OCI-M1 (cell line): ENCODE data around the gene RABGAP1L.
A peak's percentile ranks its signal among the peaks of the same experiment; 100 is the strongest.
"Not testable (repeated sequence)": the region's sequence is repeated elsewhere in the genome, so short reads cannot be mapped to it uniquely, and the experiment has no call there.

Source experiments
- DNase-seq: peaks from one replicate; lab custom pipeline; 2025; lab: John Stamatoyannopoulos, UW

The RABGAP1L gene

DNA sequence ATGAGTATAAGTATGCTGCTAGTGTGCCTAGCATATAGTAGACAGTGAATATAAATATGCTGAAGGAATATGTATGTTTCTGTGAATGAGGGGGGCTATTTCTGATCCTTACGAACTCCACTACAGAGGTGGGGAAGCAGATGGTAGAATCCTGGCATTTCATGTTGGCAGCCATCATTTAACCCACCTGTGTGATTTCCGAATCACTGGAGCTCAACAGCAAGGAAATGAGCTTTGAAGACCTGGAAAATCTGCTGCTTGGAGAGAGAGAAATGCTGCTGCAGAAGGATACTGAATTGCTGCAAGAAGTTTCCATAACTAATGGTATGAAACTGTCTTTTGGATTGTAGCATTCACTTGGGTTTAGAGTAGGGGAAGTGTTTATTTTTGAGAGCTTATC, 83.5 kb downstream of the RABGAP1L start:
- DNase-seq, result no peak

DNA sequence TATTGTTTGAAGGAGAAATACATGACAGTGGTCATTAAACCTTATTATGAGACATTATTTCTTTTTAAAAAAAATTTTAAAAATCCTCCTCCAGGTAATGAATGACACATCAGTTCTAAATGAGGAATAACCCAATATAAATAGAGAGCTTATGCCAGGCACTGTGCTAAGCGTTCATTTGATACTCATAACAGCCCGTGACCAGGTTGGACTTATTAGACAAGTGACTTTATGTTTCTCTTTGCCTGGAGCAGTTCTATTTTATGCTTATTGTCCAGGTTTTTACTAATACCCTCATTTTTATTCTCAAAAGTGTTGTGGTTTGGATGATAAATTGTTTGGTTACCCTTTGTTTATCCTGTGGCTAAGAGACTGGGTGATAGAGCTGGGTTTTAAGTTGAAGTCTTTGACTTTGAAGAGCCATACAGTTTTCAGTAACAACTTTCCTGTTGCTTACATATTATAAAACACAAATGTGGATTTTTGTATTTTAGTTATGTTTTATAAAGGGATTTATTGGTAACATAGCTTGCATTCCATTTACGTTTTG, 84.2 kb downstream of the RABGAP1L start:
- no peak for DNase-seq

DNA sequence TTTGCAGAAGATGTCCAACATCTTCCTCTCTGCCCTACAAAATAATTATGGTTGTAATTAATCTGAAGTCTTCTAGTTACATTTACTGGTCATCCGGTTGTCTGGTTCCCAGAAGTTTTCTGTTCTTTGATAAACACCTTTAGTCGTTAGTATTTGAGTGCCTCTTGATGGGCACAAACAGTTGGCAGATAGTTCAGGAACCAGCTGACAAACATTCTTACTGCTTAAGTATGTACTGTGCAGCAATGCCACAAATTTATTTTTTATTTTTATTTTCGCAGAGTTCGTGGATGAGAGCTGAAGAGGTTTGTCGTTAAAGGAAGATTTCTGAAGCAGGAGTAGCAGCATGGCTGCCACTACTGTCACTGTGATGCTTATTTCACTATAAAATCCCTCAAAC, 84.7 kb downstream of the RABGAP1L start:
- no peak for DNase-seq

DNA sequence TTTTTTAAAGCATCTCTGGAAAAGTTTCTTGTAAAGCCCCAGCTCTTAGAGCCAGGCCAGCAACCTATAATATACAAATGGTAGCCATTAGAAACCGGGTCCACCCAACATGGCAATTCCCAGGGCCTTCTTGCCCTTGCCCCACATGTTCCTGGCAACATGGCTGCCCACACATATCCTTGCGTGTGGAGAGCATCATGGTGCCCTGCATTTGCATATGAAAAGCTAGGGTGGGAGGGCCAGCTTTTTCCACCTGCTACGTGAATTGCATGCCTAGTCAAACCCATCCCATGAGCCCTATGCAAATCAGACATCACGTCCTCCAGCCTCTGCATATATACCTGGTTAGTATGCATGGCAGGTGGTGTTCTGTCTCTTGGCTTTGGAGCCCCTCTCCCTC, 88.2 kb downstream of the RABGAP1L start:
- DNase-seq, result no peak

DNA sequence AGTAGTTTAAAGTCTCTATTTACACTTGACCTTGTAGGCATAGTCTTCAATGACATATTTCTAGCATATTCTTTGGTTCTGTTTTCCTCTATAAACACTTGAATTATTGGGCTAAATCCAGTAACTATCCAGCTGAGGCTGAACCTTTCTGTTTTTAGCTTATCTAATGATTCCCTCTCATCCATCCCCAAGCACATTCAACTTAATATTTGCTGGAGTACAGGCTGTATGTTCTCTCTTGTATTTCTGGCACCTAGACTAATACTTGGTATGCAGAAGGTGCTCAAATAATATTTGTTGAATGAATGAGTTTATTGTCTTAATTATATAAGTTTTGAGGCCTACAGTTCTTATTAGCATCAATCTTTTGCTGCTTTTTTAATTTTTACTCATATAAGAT, 88.7 kb downstream of the RABGAP1L start:
- DNase-seq, result no peak

DNA sequence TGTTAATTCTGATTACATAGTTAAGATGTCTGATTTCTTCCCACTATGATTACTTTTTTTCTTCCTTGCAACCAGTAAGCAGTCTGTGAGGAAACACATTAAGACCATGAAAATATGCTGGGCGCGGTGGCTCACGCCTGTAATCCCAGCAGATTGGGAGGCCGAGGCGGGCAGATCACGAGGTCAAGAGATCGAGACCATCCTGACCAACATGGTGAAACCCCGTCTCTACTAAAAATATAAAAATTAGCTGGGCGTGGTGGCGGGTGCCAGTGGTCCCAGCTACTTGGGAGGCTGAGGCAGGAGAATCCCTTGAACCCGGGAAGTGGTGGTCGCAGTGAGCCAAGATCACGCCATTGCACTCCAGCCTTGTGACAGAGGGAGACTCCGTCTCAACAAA, 97.1 kb downstream of the RABGAP1L start:
- not testable (repeated sequence) for DNase-seq

DNA sequence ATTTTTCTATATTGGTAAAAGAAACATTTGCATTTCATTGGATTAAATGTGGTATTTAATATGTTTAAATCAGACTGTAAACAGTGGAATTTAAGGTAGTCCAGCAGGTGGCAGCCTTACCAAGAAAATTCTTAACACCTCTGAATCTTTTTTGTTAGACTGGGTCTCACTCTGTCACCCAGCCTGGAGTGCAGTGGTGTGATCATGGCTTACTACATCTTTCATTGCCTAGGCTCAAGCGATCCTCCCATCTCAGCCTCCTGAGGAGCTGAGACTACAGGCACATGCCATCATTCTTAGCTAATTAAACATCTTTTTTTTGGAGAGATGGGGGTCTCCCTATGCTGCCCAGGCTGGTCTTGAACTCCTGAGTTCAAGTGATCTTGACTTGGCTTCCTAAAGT, 98.8 kb downstream of the RABGAP1L start:
- DNase-seq, result peak; percentile 77

DNA sequence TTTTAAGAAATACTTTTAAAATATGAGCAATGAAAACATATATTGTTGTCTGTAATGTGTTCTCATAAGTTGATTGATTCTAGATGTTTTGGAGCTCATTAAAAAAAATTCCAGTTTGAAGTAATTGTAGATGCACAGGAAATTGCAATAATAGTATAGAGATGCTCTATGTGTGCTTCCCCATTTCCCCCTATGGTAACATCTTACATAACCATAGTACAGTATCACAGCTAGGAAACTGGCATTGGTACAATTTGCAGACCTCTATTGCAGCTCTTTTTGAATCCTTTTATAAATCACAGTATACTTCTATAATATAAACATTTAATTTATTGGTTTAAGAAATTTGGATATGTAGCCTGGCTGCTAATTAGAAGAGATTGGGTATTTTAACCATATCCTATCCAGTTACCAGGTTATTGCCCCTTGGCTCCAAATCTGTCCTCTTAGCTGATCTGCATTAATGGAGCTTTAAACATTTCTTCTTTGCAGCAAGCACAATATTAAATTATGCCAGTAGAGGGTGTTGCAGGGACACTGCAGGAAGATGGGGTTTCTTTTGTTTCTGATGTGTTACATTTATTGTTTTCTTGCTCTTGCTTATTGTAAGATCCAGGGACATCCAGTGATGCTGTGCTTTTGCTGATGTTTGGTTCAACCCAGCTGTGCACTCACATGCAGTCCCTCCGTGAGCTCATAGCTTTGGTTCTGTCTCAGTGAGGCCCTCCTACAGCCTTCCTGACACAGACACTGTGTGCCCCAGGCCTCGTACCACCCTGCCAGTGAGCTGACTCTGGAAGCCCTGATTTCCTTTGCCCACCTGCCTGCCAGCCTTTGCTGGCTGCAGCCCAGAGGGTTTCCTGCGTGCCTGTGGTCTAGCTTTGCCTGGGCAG, 103.3 kb downstream of the RABGAP1L start:
- DNase-seq, result peak; percentile 77

DNA sequence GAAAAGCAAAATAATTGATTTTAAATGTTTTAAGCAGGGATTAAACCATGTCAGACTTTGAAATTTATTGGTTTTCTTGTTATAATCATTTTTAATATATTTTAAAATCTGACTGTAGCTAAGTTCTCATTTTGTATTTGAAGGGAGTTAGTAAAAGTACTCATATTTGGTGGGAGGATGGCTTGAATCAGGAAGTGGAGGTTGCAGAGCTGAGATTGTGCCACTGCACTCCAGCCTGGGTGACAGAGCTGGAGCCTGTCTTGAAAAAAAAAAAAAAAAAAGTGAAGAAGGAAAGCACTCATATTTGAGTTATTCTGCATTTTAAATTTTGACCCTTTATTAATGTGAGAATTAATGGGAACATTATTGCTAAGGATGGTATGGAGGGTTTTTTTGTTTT, 106.0 kb downstream of the RABGAP1L start:
- peak; percentile 15 for DNase-seq

DNA sequence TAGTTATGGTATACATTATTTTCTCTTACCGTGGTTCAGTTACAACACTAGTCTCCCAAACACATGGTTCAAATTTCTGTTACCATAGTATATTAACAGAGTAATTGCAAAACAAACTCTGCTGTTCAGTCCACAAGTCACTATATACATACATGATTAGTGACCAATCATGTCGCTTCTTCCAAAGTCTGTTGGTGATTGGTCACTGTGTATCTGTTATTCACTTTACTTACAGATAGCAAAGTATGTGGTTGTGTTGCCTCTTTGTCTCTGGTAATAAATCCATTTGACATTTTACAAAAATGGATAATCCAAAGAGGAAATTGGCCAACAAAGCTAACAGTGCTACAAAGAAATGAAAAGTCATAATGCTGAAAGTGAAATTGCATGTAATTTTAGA, 107.2 kb downstream of the RABGAP1L start:
- DNase-seq, result peak; percentile 18

DNA sequence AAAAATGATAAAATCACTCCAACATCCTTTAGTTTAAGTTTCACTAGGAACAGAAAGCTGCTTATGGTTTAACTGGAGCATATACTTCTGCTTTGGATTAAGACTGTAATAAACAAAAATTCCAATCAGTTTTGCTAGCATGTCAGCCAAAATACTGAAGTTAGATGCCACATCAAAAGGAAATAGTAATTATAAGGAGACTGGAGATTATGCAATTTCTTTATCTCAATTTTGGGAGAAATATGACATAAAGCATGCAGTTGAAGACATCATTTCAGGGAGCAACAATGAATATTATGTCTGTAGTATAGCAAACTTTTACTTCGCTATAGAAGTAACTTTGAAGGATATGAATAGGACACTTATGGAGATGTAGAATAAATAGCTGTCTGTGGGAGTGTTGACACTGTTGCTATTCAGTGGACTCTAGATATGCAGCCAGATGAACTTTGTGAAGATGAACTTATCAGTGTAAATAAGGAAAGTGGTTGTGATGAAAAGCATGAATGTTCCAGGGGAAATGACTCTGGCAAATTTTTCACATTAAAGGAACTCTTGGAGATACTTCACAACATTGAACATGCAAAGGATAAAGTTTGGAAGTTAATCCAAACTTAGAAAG, 107.8 kb downstream of the RABGAP1L start:
- no peak for DNase-seq

DNA sequence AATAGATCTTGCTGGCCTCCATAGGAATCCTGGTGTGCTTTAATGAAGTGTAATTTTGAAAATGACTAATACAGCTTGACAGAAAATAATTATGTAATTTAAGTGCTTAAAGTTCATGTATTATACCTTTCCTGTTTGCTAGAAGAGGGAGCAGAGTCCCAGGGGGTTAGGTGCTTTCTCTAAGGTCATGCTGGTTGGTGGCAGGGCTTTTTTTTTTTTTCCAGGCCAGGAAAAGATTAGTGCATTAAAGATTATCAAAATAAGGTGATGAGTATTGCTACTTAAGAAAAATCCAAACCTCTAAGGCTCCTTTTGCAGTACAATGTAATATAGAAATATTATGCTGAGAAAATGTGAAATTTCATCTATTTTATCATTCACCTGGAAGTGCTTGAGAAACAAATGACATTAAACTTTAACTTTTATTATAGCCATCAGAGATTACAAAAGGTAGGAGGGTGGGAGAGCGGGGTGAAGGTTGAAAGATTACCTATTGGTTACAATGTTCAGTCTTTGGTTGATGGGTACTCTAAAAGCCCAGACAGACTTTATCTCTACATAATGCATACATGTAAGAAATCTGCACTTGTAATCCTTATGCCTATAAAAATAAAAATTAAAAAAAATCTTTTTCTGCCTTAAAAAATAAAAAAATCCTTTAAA, 110.8 kb downstream of the RABGAP1L start:
- DNase-seq, result no peak

DNA sequence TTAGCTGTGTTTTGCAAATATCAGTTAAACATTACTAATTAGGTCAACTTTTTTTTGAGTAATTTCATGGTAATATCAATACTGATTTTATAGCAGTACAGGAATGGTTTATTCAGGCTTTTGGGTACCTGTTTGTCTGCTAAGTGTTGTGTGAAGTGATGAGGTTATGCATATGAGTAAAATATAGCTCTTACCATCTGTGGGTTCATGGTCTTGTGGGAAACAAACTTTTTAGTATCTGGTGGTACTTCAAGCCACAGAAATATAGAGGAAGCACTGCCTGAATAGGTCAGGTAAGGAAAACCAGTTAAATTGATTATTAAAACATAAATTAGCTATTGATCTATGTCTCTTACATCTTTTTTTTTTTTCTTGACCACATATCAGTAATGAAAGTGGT, 113.9 kb downstream of the RABGAP1L start:
- no peak for DNase-seq

DNA sequence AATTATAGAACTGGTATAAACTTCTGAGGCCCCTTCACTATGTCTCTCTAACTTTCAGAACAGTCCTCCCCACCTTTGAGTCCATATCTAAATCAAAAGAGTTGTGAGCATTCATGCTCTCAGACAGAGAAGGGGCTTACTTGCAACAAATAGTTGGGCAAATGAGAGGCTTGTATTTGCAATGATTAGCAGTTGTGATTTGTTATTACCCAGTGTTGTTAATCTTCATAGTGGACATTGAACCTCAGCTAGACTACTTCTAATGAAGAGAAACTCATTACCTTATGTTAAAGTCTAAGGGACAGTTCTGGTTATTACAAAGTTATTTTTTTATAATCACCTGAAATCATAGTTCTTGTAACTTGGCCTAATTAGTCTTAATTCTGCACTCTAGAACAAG, 114.5 kb downstream of the RABGAP1L start:
- DNase-seq, result no peak

DNA sequence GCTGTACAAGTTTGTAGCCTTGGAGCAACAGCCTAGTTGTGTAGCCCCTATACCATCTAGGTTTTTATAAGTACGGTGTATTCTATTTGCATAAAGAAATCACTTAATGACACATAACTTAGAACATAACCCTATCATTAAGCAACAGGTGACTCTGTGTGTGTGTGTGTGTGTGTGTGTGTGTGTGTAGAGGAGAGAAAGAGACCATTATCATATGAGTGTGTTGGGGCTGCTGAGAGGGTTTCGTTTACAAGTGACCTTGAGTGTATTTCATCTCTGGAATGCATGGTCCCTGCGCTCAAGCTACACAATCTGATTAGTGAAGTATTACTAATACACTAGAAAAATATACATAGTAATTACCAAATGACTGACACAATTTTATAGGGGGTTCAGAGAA, 115.1 kb downstream of the RABGAP1L start:
- DNase-seq, result no peak

DNA sequence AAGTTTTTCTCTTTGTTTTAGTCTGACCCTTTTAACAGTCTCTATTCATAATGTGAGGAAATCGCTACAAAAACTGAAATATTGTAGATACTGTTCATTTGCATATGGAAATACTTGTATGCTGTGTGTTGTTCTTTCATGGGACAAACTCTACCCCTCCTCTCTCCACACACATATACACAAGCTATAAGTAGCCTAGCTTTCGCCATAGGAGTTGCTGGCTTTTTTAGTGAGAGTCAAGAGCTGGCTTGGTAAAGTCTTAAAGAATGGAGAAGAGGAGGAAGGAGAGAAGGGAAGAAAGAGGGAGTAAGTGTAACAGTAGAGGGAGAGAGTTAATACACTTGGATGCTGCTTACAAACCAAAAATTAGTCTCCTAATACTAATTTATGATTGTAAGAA, 115.6 kb downstream of the RABGAP1L start:
- no peak for DNase-seq

DNA sequence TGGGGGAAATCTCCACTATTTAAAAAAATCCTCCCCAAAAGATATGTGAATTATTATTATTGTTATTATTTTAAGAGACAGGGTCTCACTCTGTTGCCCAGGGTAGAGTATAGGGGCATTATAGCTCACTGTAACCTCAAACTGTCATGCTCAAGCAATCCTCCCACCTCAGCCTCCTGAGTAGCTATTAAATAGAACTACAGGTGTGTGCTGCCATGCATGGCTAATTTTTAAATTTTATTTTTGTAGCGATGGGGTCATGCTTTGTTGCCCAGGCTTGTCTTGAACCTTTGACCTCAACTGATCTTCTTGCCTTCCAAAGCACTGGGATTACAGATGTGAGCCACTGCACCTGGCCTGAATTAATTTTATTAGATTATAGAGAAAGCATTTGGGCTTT, 116.8 kb downstream of the RABGAP1L start:
- no peak for DNase-seq

DNA sequence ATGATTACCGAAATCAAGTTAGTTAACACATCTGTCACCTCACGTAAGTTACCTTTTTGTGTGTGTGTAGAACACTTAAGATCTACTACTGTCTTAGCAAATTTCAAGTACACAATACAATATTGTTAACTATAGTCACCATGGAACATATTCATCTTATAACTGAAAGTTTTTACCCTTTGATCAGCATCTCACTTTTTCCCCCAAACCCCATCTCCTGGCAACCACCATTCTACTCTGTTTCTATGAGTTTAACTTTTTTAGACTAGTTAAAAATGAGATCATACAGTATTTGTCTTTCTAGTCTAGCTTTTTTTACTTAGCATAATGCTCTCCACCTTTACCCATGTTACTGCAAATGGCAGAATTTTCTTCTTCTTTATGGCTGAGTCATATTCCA, 124.7 kb downstream of the RABGAP1L start:
- DNase-seq, result no peak

DNA sequence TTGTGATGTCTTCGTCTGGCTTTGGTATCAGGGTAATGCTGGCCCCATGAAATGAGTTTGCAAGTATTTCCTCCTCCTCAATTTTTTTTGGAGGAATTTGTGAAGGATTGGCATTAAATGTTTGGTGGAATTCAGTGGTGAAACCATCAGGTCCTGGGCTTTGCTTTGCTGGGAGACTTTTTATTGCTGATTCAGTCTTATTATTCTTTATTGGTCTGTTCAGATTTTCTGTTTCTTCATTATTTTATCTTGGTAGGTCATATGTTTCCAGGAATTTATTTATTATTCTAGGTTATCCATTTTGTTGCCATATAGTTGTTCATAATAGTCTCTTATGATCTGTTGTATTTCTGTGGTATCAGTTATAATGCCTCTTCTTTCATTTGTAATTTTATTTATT, 126.7 kb downstream of the RABGAP1L start:
- no peak for DNase-seq

DNA sequence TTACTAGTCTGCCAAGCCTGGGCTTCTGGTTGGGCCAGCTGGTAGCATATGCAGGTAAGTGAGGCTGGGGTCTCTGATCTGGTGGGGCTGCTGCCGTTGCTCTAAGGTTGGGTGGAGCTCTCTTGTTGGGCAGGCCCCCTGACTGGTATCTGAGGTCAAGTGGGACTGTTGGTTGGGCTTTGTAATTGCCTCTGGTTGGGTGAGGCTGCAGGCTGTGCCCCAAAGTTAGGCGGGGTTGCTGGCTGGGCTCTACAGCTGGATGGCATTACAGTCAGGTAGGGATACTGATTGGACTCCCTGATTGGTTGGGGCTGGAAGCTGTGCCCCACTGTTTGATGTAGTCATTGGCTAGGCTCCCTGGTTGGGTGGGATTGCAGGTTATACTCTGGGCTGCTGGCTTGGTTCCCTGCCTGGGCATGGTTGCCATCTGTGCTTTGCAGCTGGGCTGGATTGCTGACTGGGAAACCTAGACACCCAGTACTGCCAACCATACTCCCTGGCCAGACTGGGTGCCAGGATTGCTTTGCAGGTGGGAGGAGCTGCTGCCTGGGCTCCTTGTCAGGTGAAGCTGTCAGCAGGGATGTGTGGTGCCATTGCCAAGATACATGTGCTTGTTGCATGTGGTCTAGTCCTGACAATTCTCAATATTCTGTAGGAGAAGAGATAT, 130.5 kb downstream of the RABGAP1L start:
- no peak for DNase-seq

DNA sequence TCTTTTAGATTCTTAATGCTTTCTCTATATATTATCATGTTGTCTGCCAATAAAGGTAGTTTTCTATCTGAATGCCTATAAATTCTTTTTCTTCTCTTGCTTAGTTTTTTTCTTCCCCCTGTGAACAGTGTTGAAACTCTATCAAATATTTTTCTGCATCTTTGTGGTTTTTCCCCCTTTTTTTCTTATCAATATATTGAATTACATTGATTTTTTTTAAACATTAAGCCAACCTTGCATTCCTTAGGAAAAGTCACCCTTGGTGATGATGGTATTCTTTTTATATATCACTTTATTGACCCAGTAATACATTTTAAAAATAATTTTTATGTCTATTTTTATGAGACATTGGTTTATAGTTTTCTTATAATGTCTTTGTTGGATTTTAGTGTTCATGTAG, 131.7 kb downstream of the RABGAP1L start:
- no peak for DNase-seq

DNA sequence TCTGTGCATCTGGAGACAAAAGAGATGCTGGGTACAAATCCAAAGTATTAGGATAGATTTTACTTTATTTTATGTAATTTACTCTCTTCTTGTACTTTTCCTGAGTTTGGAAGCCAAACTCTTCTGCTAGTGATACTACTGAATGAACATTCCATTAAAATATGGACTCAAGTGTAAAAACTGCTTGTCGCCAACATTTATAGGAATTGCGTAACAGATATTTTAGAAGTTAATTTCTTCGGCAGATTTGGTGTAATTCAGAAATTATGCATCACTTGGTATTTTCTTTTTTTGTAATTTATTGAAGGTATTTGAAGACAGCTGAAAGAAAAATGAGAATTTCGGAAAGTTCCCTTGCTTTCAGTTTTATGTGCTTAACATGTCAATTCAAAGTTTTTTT, 137.0 kb downstream of the RABGAP1L start:
- no peak for DNase-seq
